Endothelial cell of umbilical vein (primary cell): ENCODE results near the gene CFAP61.

Experiments used
- CTCF ChIP-seq, 2 donors: IDR thresholded peaks; 1 replicate in 1 of 2; 2 replicates in 1 of 2; pipeline ENCODE4 v1.5.1; 2011; ENCODE audit warnings: low read length in 2 of 2, mild to moderate bottlenecking in 2 of 2, moderate library complexity in 2 of 2, control low read depth in 1 of 2, inconsistent platforms in 1 of 2, low read depth in 1 of 2; ENCODE audit not compliant: insufficient read depth in 1 of 2; ENCODE audit errors: extremely low read depth in 1 of 2
- EZH2 ChIP-seq: IDR thresholded peaks from 2 replicates; pipeline ENCODE4 v1.6.1; 2012; ENCODE audit warnings: borderline replicate concordance, low read depth, mild to moderate bottlenecking, moderate library complexity, low read length, inconsistent platforms; ENCODE audit not compliant: severe bottlenecking
- FOS ChIP-seq: IDR thresholded peaks from 2 replicates; pipeline ENCODE4 v1.6.1; 2011; ENCODE audit warnings: mild to moderate bottlenecking, low read length, moderate library complexity, borderline replicate concordance; ENCODE audit not compliant: insufficient read depth
- GATA2 ChIP-seq: IDR thresholded peaks from 2 replicates; pipeline ENCODE4 v1.7.0; 2011; ENCODE audit warnings: low read depth, mild to moderate bottlenecking, moderate library complexity, mixed read lengths, low read length; ENCODE audit not compliant: insufficient read length, insufficient read depth
- JUN ChIP-seq: IDR thresholded peaks from 2 replicates; pipeline ENCODE4 v1.6.1; 2011; ENCODE audit warnings: borderline replicate concordance, low read depth; ENCODE audit not compliant: insufficient read length, insufficient read depth
- MAX ChIP-seq: IDR thresholded peaks from 2 replicates; pipeline ENCODE4 v1.6.1; 2011; ENCODE audit not compliant: insufficient read depth, insufficient read length
- MYC ChIP-seq: IDR thresholded peaks from one replicate; pipeline ENCODE4 v1.6.1; 2011; ENCODE audit warnings: mild to moderate bottlenecking, low read depth, low read length
- POLR2A ChIP-seq: IDR thresholded peaks from 2 replicates; pipeline ENCODE4 v1.6.1; 2012; ENCODE audit warnings: low read depth, mild to moderate bottlenecking, control low read depth, low read length
- POLR2AphosphoS5 ChIP-seq: IDR thresholded peaks from 2 replicates; pipeline ENCODE4 v1.6.1; 2012; ENCODE audit warnings: low read depth, mild to moderate bottlenecking, control low read depth, low read length, moderate library complexity; ENCODE audit not compliant: insufficient read depth

GRCh38 chr20:20216941-20217340, 164.6 kb downstream of the CFAP61 start:
- TF ChIP-seq POLR2AphosphoS5 (no peak), CTCF (IDR thresholded peaks at IDR 0.05; ENCODE audit: extremely low read depth in 1 of 2, insufficient read depth in 1 of 2, low read depth in 1 of 2, low read length in 2 of 2) (no peak), MAX (no peak), EZH2 (no peak), MYC (no peak), POLR2A (no peak), JUN (no peak), GATA2 (no peak), FOS (no peak)
